ENCODE measurements around the gene ARHGAP12. TPM values are rescaled to one million over a fixed set of nuclear protein-coding genes. Genes with fewer than 3 reads are reported as not detected.

ARHGAP12 gene
- total RNA-seq, 6 experiments from 2014 or later = 16.0 to 18.9 (median 17.9) TPM

DNA sequence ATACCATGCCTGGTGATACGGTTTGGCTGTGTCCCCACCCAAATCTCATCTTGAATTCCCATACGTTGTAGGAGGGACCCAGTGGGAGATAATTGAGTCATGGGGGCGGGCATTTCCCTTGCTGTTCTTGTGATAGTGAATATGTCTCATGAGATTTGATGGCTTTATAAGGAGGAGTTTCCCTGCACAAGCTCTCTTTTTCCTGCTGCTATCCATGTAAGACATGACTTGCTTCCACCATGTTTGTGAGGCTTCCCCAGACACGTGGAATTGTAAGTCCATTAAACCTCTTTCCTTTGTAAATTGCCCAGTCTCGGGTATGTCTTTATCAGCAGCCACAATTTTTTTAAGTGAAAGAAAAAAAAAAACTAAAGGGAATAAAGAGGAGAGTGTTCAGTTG is 152.5 kb downstream of the ARHGAP12 start:
- H3K36me3 Mint-ChIP-seq (ENCODE audit: low read depth) = peaks cover 7% of the 10 kb centered on the region; the same call in 1 of the 2 replicates
- TF ChIP-seq, protein P1, sequence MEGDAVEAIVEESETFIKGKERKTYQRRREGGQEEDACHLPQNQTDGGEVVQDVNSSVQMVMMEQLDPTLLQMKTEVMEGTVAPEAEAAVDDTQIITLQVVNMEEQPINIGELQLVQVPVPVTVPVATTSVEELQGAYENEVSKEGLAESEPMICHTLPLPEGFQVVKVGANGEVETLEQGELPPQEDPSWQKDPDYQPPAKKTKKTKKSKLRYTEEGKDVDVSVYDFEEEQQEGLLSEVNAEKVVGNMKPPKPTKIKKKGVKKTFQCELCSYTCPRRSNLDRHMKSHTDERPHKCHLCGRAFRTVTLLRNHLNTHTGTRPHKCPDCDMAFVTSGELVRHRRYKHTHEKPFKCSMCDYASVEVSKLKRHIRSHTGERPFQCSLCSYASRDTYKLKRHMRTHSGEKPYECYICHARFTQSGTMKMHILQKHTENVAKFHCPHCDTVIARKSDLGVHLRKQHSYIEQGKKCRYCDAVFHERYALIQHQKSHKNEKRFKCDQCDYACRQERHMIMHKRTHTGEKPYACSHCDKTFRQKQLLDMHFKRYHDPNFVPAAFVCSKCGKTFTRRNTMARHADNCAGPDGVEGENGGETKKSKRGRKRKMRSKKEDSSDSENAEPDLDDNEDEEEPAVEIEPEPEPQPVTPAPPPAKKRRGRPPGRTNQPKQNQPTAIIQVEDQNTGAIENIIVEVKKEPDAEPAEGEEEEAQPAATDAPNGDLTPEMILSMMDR (IDR thresholded peaks at IDR 0.05) = no peak

DNA sequence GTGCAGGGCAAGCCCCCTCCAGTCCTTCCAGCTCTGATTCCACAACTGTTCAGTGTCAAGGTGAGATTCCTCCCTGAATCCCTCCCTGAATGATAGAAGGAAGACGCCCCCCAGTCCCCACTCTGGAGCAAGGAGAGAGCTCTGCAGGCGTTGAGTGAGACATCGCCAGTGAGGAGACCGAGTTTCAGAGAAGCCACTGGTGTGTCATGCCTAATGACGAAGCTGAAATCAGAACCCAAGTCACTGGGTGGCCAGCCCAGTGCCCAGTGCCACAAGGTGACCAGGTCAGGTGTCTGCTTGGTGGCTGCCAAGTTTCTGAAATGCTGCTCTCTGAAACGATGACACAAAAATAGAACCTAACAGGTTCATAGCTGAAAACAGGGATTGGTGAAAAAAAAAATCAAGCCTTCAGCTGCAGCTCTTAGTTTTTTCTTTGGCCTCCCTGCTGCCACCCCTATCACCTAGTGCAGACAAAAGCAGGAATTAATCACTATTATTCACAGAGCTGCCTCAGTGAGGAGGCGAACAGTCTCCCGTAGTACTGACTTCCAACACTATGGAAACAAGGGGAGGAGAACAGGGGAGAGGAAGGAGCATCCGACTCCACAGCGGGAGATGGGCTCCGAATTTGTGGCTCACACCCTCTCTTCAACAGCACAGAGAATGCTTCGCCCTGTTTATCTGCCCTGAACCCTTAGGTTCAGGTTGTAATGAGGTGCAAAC is 153.5 kb downstream of the ARHGAP12 start:
- Mint-ChIP-seq H3K4me1 (ENCODE audit: low read depth) (peaks cover 26% of the 10 kb centered on the region), H3K4me3 (no peak overlapping the region), H3K27ac (no peak overlapping the region), H3K9me3 (peaks cover 8% of the 10 kb centered on the region), H3K36me3 (ENCODE audit: low read depth) (peaks cover 7% of the 10 kb centered on the region; the same call in 1 of the 2 replicates), H3K27me3 (ENCODE audit: insufficient read depth) (no peaks in the 10 kb centered on the region)
- TF ChIP-seq, protein P1 (IDR thresholded peaks at IDR 0.05) = no peak
- DNase-seq = no peak

More for the DNA sequence above, 152.5 kb downstream of the ARHGAP12 start:
- Mint-ChIP-seq H3K4me3 (no peak overlapping the region), H3K4me1 (ENCODE audit: low read depth) (peaks cover 24% of the 10 kb centered on the region), H3K27me3 (ENCODE audit: insufficient read depth) (no peaks in the 10 kb centered on the region), H3K9me3 (peaks cover 8% of the 10 kb centered on the region), H3K27ac (no peak overlapping the region)
- no peak for DNase-seq

DNA sequence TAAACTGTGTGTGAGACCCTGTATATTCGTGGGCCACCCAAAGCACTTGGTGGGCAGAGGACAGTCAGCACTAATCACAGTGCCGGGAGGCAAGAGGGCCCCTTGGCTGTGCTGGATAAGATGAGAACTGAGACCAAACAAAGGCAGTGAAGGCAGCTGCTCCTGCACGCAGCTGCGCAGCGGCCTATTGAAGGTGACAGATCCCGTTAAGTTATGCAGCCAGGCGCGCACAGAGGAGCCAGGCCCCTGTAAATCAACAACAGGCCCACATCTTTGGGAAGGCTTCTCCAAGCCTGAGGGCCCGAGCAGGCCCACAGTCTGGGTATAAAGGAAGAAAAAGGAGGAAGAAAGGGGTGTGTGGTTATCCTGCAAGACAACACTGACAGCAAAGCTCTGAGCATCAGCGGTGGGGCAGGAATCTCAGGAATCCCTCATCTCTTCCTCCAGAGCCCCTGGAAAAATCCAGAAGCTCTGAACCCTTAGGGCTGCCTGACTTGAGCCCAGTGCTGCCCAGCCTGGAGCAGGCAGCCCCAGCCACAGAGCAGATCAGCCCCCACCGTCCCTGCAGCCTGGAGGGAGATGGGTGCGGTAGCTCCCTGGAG is 154.2 kb downstream of the ARHGAP12 start:
- Mint-ChIP-seq H3K9me3 (peaks cover 8% of the 10 kb centered on the region), H3K27me3 (ENCODE audit: insufficient read depth) (no peaks in the 10 kb centered on the region), H3K27ac (no peak overlapping the region), H3K36me3 (ENCODE audit: low read depth) (peaks cover 7% of the 10 kb centered on the region; the same call in 1 of the 2 replicates), H3K4me3 (no peak overlapping the region), H3K4me1 (ENCODE audit: low read depth) (peaks cover 33% of the 10 kb centered on the region)
- TF ChIP-seq, protein P1 (IDR thresholded peaks at IDR 0.05) = no peak
- no peak for DNase-seq

DNA sequence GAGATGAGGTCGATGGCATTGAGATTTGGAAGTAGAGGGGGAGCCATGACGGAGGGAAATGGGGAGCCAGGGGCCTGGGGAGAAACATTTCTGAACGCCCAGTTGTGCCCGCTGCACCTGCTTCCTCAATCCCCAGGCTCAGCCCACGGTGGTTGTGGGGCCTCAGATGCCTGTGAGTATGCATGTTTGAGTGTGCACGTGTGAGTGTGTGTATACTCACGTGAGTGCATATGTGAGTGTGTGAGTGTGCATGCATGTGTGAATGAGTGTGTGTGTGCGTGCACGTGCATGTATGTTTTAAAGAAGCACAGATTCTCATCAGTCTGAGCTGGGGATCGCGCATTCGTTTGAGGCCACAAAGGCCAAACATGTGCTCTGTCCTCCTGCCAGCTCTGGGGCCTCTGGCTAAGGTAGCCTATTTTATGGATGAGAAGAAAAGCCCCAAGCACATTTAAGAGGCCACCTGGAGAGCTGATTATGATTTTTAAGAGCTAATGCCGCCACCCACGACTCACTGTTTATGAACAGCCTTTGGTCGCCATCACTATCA is 154.8 kb downstream of the ARHGAP12 start:
- Mint-ChIP-seq H3K27ac (no peak overlapping the region), H3K27me3 (ENCODE audit: insufficient read depth) (no peaks in the 10 kb centered on the region; the same call in 1 of the 2 replicates), H3K4me3 (no peak overlapping the region), H3K9me3 (peaks cover 8% of the 10 kb centered on the region), H3K4me1 (ENCODE audit: low read depth) (peaks cover 37% of the 10 kb centered on the region), H3K36me3 (ENCODE audit: low read depth) (peaks cover 7% of the 10 kb centered on the region; the same call in 1 of the 2 replicates)
- TF ChIP-seq, protein P1 (IDR thresholded peaks at IDR 0.05) = no peak
- DNase-seq = no peak

DNA sequence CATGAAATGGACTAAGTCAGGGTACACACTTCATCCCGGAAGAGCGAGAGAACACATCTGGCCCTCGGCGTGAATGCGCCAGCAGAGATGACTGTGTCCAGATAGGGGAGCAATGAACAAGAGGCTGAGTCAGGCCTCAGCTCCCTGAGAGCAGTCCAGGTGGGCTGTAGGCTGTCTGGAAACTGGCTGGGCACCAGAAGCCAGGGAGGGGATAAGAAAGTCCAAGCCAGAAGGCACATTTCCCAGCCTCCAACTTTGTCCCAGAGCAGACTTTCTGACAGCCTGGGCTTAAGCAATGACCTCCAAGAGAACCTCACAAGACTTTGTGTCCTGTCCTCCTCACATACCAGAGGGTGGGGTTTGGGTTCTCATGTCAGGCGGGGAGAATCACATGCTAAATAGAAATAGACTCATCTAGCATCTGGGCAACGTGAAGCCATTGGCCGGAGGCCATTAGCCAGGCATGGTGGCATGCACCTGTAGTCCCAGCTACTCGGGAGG is 157.2 kb downstream of the ARHGAP12 start:
- peak; percentile 41 for DNase-seq
- H3K9me3 Mint-ChIP-seq = peaks cover 5% of the 10 kb centered on the region
- peak overlapping the region; percentile 87 for H3K27ac Mint-ChIP-seq
- peaks cover 39% of the 10 kb centered on the region for H3K4me1 Mint-ChIP-seq (ENCODE audit: low read depth)
- no peaks in the 10 kb centered on the region; the same call in 1 of the 2 replicates for H3K27me3 Mint-ChIP-seq (ENCODE audit: insufficient read depth)
- peak overlapping the region; percentile 35 for H3K4me3 Mint-ChIP-seq
- TF ChIP-seq, protein P1 (IDR thresholded peaks at IDR 0.05) = no peak
- peaks cover 4% of the 10 kb centered on the region; the same call in 1 of the 2 replicates for H3K36me3 Mint-ChIP-seq (ENCODE audit: low read depth)
